DMS53 (cell line): ENCODE results near the gene TSGA10.
"Not testable (repeated sequence)": the region's sequence is repeated elsewhere in the genome, so short reads cannot be mapped to it uniquely, and the experiment has no call there.

Source experiments
- DNase-seq: peaks from one replicate; lab custom pipeline; 2025; lab: John Stamatoyannopoulos, UW

Gene TSGA10

GRCh38 chr2:99152199-99152895 lies 2.4 kb downstream of the TSGA10 start:
- no peak for DNase-seq

GRCh38 chr2:99150706-99151105 lies 4.0 kb downstream of the TSGA10 start:
- DNase-seq: no peak

GRCh38 chr2:99141110-99142108 lies 13.3 kb downstream of the TSGA10 start, which contains the start of gene C2orf15:
Gene C2orf15, plus strand, starts transcription at chr2:99141707. Its CDS starts 8,852 bp downstream, at chr2:99150559.
- DNase-seq: peak; percentile 100

GRCh38 chr2:99140860-99141109 lies 14.0 kb downstream of the TSGA10 start:
- no peak for DNase-seq

GRCh38 chr2:99140056-99140859 lies 14.5 kb downstream of the TSGA10 start:
- DNase-seq: no peak

GRCh38 chr2:99139003-99139402 lies 15.7 kb downstream of the TSGA10 start:
- peak; percentile 51 for DNase-seq

- not testable (repeated sequence) for DNase-seq
Observed at GRCh38 chr2:99135044-99135556, 19.6 kb downstream of the TSGA10 start.

- DNase-seq: no peak
Observed at GRCh38 chr2:99127981-99128380, 26.8 kb downstream of the TSGA10 start.

- DNase-seq: no peak
Observed at GRCh38 chr2:99112617-99113016, 42.1 kb downstream of the TSGA10 start.

- DNase-seq: no peak
Observed at GRCh38 chr2:99111945-99112344, 42.8 kb downstream of the TSGA10 start.

- DNase-seq: no peak
Observed at GRCh38 chr2:99111236-99111635, 43.5 kb downstream of the TSGA10 start.

- no peak for DNase-seq
Observed at GRCh38 chr2:99106913-99107312, 47.8 kb downstream of the TSGA10 start.

- DNase-seq: no peak
Observed at GRCh38 chr2:99104006-99104405, 50.7 kb downstream of the TSGA10 start.

GRCh38 chr2:99101697-99102096 lies 53.0 kb downstream of the TSGA10 start:
- DNase-seq: no peak

- DNase-seq: no peak
Observed at GRCh38 chr2:99096728-99097127, 58.0 kb downstream of the TSGA10 start.

GRCh38 chr2:99088017-99088416 lies 66.7 kb downstream of the TSGA10 start:
- no peak for DNase-seq

GRCh38 chr2:99086385-99086784 lies 68.4 kb downstream of the TSGA10 start:
- DNase-seq: no peak

GRCh38 chr2:99085421-99085820 lies 69.3 kb downstream of the TSGA10 start:
- DNase-seq: peak; percentile 71

- DNase-seq: no peak
Observed at GRCh38 chr2:99084256-99084655, 70.5 kb downstream of the TSGA10 start.

- no peak for DNase-seq
Observed at GRCh38 chr2:99081891-99082290, 72.9 kb downstream of the TSGA10 start.

- no peak for DNase-seq
Observed at GRCh38 chr2:99079226-99079625, 75.5 kb downstream of the TSGA10 start.

GRCh38 chr2:99072551-99072950 lies 82.2 kb downstream of the TSGA10 start:
- peak; percentile 92 for DNase-seq
